Parathyroid adenoma (tissue), 2 donors: Measurements from ENCODE around the gene OSBPL1A.
"Not testable (repeated sequence)": the region's sequence is repeated elsewhere in the genome, so short reads cannot be mapped to it uniquely, and the experiment has no call there.

Source experiments
- H2AFZ ChIP-seq: fragments of 300-600 bp; sonication (generic); one replicate; pipeline ENCODE4 v1.7.0; 2017; ENCODE audit warnings: antibody characterized with exemption, mild to moderate bottlenecking
- H3K27ac ChIP-seq: fragments of 300-600 bp; sonication (generic); one replicate; pipeline ENCODE4 v1.7.0; 2017
- H3K27me3 ChIP-seq: fragments of 300-600 bp; sonication (generic); one replicate; pipeline ENCODE4 v1.7.0; 2017; ENCODE audit warnings: low read length; ENCODE audit not compliant: control insufficient read depth, insufficient read depth
- H3K36me3 ChIP-seq: fragments of 300-600 bp; sonication (generic); one replicate; pipeline ENCODE4 v1.7.0; 2017; ENCODE audit warnings: low read length; ENCODE audit not compliant: control insufficient read depth, insufficient read depth
- H3K4me1 ChIP-seq: fragments of 300-600 bp; sonication (generic); one replicate; pipeline ENCODE4 v1.7.0; 2017; ENCODE audit warnings: control low read depth
- H3K4me2 ChIP-seq: fragments of 300-600 bp; sonication (generic); one replicate; pipeline ENCODE4 v1.7.0; 2017; ENCODE audit warnings: low read length
- H3K4me3 ChIP-seq: fragments of 300-600 bp; sonication (generic); one replicate; pipeline ENCODE4 v1.7.0; 2017; ENCODE audit warnings: low read depth, low read length
- H3K79me2 ChIP-seq: fragments of 300-600 bp; sonication (generic); one replicate; pipeline ENCODE4 v1.7.0; 2017; ENCODE audit warnings: control low read depth
- H3K9ac ChIP-seq: fragments of 300-600 bp; sonication (generic); one replicate; pipeline ENCODE4 v1.7.0; 2017; ENCODE audit warnings: mild to moderate bottlenecking
- H3K9me3 ChIP-seq: fragments of 300-600 bp; sonication (generic); one replicate; pipeline ENCODE4 v1.7.0; 2017; ENCODE audit warnings: low read length; ENCODE audit not compliant: control insufficient read depth
- TF ChIP-seq, protein P1 (sequence below): fragments of 300-600 bp; sonication (generic); IDR thresholded peaks from one replicate; pipeline ENCODE4 v1.7.0; 2017; ENCODE audit warnings: antibody characterized with exemption, mild to moderate bottlenecking
- donor health status: primary hyperparathyroidism.

The OSBPL1A gene

DNA sequence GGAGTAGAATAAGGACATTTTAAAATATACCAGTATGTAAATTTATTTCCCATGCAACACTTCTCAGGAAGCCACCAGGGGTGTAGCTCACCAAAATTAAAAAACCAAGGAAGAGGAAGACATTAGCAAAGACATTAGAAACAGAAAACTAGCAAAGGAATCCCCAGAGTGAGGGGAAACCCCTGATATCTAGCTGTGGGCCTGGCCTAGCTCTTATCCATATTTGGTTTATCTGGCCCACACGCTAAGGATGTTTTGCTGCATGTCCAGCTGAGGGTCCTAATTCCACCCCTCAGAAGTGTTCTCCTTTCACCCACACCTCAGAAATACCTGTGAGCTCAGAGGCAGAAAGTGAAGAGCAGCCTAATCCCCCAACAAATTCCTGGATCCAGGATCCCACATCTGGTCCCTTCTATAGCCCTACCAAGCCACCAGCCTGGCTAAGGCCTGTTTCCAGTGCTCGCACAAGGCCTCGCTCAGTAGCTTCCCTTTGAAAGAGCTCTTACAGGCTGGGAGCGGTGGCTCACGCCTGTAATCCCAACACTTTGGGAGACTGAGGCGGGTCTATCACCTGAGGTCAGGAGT, 17.4 kb downstream of the OSBPL1A start:
- Histone ChIP-seq H3K79me2 (no peaks in the 10 kb centered on the region), H3K4me2 (no peak overlapping the region), H3K27ac (no peak overlapping the region), H3K4me1 (no peaks in the 10 kb centered on the region), H3K9ac (no peak overlapping the region), H3K4me3 (no peak overlapping the region), H2AFZ (no peak overlapping the region), H3K9me3 (no peaks in the 10 kb centered on the region), H3K27me3 (no peaks in the 10 kb centered on the region), H3K36me3 (no peaks in the 10 kb centered on the region)
- TF ChIP-seq, protein P1, sequence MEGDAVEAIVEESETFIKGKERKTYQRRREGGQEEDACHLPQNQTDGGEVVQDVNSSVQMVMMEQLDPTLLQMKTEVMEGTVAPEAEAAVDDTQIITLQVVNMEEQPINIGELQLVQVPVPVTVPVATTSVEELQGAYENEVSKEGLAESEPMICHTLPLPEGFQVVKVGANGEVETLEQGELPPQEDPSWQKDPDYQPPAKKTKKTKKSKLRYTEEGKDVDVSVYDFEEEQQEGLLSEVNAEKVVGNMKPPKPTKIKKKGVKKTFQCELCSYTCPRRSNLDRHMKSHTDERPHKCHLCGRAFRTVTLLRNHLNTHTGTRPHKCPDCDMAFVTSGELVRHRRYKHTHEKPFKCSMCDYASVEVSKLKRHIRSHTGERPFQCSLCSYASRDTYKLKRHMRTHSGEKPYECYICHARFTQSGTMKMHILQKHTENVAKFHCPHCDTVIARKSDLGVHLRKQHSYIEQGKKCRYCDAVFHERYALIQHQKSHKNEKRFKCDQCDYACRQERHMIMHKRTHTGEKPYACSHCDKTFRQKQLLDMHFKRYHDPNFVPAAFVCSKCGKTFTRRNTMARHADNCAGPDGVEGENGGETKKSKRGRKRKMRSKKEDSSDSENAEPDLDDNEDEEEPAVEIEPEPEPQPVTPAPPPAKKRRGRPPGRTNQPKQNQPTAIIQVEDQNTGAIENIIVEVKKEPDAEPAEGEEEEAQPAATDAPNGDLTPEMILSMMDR = no peak

DNA sequence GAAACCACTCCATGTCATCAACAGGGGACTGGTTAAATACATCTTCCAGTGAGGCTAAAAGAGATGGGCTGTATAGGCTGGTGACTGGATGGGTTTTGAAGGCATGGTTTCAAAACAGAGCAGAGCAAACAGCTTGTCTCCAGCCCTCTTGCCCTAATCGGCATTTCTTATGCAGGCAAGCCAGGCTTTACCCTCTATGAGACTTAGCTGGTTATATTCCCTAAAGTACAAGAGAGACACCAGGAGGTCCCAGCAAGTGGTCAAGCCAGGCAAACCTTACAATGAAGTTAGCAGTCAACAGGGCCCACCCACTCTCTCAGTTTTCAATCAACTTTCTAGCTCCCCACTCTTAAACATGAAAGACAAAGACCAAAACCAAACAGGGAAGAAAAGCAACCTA, 19.0 kb downstream of the OSBPL1A start:
- Histone ChIP-seq H3K4me2 (no peak overlapping the region), H3K36me3 (no peaks in the 10 kb centered on the region), H2AFZ (no peak overlapping the region), H3K9ac (no peak overlapping the region), H3K4me3 (no peak overlapping the region), H3K27me3 (no peaks in the 10 kb centered on the region), H3K9me3 (no peaks in the 10 kb centered on the region), H3K79me2 (no peaks in the 10 kb centered on the region), H3K4me1 (no peaks in the 10 kb centered on the region), H3K27ac (no peak overlapping the region)
- TF ChIP-seq, protein P1 = no peak

DNA sequence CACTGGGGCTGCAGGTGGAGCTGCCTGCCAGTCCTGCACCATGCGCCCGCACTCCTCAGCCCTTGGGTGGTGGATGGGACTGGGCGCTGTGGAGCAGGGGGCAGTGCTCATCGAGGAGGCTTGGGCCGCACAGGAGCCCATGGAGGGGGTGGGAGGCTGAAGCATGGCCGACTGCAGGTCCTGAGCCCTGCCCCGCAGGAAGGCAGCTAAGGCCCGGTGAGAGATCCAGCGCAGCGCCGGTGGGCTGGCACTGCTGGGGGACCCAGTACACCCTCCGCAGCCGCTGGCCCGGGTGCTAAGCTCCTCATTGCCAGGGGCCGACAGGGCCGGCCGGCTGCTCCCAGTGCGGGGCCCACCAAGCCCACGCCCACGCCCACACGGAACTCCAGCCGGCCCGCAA, 21.1 kb downstream of the OSBPL1A start:
- not testable (repeated sequence) for H3K9ac ChIP-seq, H3K27me3 ChIP-seq, H3K79me2 ChIP-seq, H3K4me2 ChIP-seq, H3K27ac ChIP-seq, H2AFZ ChIP-seq, H3K4me1 ChIP-seq, H3K4me3 ChIP-seq, H3K36me3 ChIP-seq, H3K9me3 ChIP-seq

DNA sequence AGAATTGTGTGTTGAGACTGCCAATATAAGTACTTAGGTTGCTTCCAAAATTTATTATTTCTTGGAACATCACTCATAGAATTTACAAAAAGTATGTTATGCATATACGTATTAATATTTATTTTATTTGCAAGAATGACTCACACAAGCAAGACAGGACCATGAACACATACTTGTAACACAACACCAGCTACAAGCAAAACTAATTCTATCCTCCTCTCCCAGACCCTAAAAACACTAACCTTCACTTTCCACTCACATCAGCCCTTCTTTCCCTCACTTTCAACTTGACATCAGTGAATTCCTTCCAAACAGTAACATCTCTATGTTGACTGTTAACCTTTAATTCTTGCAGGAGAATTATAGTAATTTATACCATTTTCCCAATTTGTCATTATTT, 24.3 kb downstream of the OSBPL1A start:
- no peak overlapping the region for H3K9ac ChIP-seq
- no peaks in the 10 kb centered on the region for H3K4me1 ChIP-seq
- no peaks in the 10 kb centered on the region for H3K9me3 ChIP-seq
- H2AFZ ChIP-seq = no peak overlapping the region
- no peak overlapping the region for H3K4me2 ChIP-seq
- H3K36me3 ChIP-seq = no peaks in the 10 kb centered on the region
- no peak overlapping the region for H3K4me3 ChIP-seq
- no peaks in the 10 kb centered on the region for H3K79me2 ChIP-seq
- H3K27me3 ChIP-seq = no peaks in the 10 kb centered on the region
- TF ChIP-seq, protein P1 = no peak
- H3K27ac ChIP-seq = no peak overlapping the region

DNA sequence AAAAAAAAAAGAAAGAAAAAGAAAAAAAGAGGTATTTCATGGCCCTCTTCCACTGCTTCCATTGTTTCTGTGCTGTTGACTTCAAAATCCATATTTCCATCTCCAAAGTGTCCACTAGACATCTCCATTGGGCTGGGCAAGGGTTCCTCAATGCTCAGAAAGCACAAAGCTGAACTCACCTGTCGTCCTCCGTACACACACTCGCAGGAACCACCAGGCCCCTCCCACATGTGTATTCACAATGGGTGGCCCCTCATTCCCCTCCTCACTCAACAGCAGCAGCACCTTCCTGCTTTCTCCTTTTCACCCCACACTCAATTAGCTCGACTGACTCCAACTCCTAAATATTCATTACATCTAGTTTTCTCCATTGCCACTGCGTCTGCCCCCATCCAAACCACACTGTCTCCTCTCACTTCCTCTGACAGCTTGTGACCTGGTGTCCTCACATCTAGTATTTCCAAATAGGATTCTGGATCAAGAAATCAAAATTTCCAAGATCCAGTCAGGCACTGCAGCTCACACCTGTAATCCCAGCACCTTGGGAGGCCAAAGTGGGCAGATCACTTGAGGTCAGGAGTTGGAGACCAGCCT, 25.2 kb downstream of the OSBPL1A start:
- H3K79me2 ChIP-seq = no peaks in the 10 kb centered on the region
- H3K27me3 ChIP-seq = no peaks in the 10 kb centered on the region
- TF ChIP-seq, protein P1 = no peak
- no peak overlapping the region for H3K9ac ChIP-seq
- no peak overlapping the region for H3K27ac ChIP-seq
- no peak overlapping the region for H2AFZ ChIP-seq
- no peaks in the 10 kb centered on the region for H3K9me3 ChIP-seq
- H3K36me3 ChIP-seq = no peaks in the 10 kb centered on the region
- H3K4me3 ChIP-seq = no peak overlapping the region
- no peak overlapping the region for H3K4me2 ChIP-seq
- no peaks in the 10 kb centered on the region for H3K4me1 ChIP-seq
